SU-DHL-6 (cell line): ENCODE data around the gene LRCH3.
"Not testable (repeated sequence)": the region's sequence is repeated elsewhere in the genome, so short reads cannot be mapped to it uniquely, and the experiment has no call there.

Experiments used
- H2AFZ ChIP-seq: fragments of 200-600 bp; sonication (generic); 2 replicates; pipeline ENCODE4 v1.6.1; 2014; ENCODE audit warnings: low read depth, mild to moderate bottlenecking, moderate library complexity, mixed read lengths, antibody characterized with exemption, low read length; ENCODE audit not compliant: severe bottlenecking
- H3F3A ChIP-seq: fragments of 200-600 bp; shearing (Covaris generic); 2 replicates; pipeline ENCODE4 v1.6.0; 2016; ENCODE audit warnings: antibody characterized with exemption, mild to moderate bottlenecking; ENCODE audit not compliant: insufficient read depth
- H3K27ac ChIP-seq: fragments of 200-600 bp; sonication (generic); 2 replicates; pipeline ENCODE4 v1.5.1; 2016; ENCODE audit warnings: low read depth, mild to moderate bottlenecking, low read length, moderate library complexity, mixed read lengths
- H3K27me3 ChIP-seq: fragments of 200-600 bp; sonication (generic), shearing (Covaris generic); 2 replicates; pipeline ENCODE4 v1.6.0; 2014; ENCODE audit warnings: mild to moderate bottlenecking, low read length
- H3K36me3 ChIP-seq: fragments of 200-600 bp; sonication (generic); 2 replicates; pipeline ENCODE4 v1.6.1; 2014; ENCODE audit warnings: mild to moderate bottlenecking, low read length, mixed read lengths
- H3K4me2 ChIP-seq: fragments of 300-600, 200-600 bp; shearing (Covaris generic), sonication (generic); 2 replicates; pipeline ENCODE4 v1.6.0; 2014; ENCODE audit warnings: low read length, low read depth, mild to moderate bottlenecking; ENCODE audit not compliant: poor library complexity, severe bottlenecking
- H3K4me3 ChIP-seq: fragments of 200-600 bp; sonication (generic); 2 replicates; pipeline ENCODE4 v1.5.1; 2014; ENCODE audit warnings: antibody characterized with exemption, low read length, mild to moderate bottlenecking, mixed read lengths; ENCODE audit not compliant: insufficient read depth, poor library complexity, severe bottlenecking
- H3K79me2 ChIP-seq: fragments of 200-600 bp; sonication (generic); 2 replicates; pipeline ENCODE4 v1.6.1; 2014; ENCODE audit warnings: mild to moderate bottlenecking, low read length, moderate library complexity; ENCODE audit not compliant: insufficient read depth
- H3K9ac ChIP-seq: fragments of 200-600 bp; sonication (generic); 2 replicates; pipeline ENCODE4 v1.7.0; 2014; ENCODE audit warnings: mild to moderate bottlenecking, low read length
- H3K9me2 ChIP-seq: fragments of 200-600 bp; sonication (generic); replicated peaks from 2 replicates; pipeline ENCODE4 v1.6.1; 2014; ENCODE audit warnings: low read length; ENCODE audit not compliant: insufficient read depth
- H3K9me3 ChIP-seq: fragments of 200-600 bp; sonication (generic); 2 replicates; pipeline ENCODE4 v1.6.1; 2014; ENCODE audit warnings: low read length, mixed read lengths; ENCODE audit not compliant: insufficient read depth
- H4K20me1 ChIP-seq: fragments of 200-600 bp; sonication (generic); 2 replicates; pipeline ENCODE4 v1.6.1; 2014; ENCODE audit warnings: low read depth, mild to moderate bottlenecking, antibody characterized with exemption, low read length, moderate library complexity, mixed read lengths
- CTCF ChIP-seq: fragments of 200-600 bp; sonication (generic); IDR thresholded peaks from one replicate; pipeline ENCODE4 v1.5.1; 2017; ENCODE audit warnings: antibody characterized with exemption, mild to moderate bottlenecking, low read length, moderate library complexity; ENCODE audit not compliant: insufficient read depth, poor library complexity, severe bottlenecking
- EZH2phosphoT487 ChIP-seq: fragments of 200-600 bp; sonication (generic), shearing (Covaris generic); conservative IDR thresholded peaks from 2 replicates; pipeline ENCODE4 v1.6.1; 2018; ENCODE audit warnings: mild to moderate bottlenecking, antibody characterized with exemption, low read length, moderate library complexity, mixed read lengths

The LRCH3 gene

GRCh38 chr3:197881270-197881969, 90.4 kb downstream of the LRCH3 start:
- H3F3A ChIP-seq = no peaks in the 10 kb centered on the region
- no peak overlapping the region for H3K4me2 ChIP-seq
- no peak overlapping the region for H3K9ac ChIP-seq
- no peak for TF ChIP-seq EZH2phosphoT487
- H3K79me2 ChIP-seq = no peaks in the 10 kb centered on the region
- H3K27ac ChIP-seq = no peak overlapping the region
- no peaks in the 10 kb centered on the region for H4K20me1 ChIP-seq
- no peaks in the 10 kb centered on the region for H3K9me2 ChIP-seq
- H3K4me3 ChIP-seq = no peak overlapping the region
- H3K9me3 ChIP-seq = no peaks in the 10 kb centered on the region
- H2AFZ ChIP-seq = no peak overlapping the region
- H3K36me3 ChIP-seq = no peaks in the 10 kb centered on the region
- H3K27me3 ChIP-seq = no peaks in the 10 kb centered on the region

- no peaks in the 10 kb centered on the region for H3K36me3 ChIP-seq
- H4K20me1 ChIP-seq = no peaks in the 10 kb centered on the region
- no peak overlapping the region for H3K4me3 ChIP-seq
- no peak overlapping the region for H3K27ac ChIP-seq
- no peaks in the 10 kb centered on the region for H3K79me2 ChIP-seq
- no peak for TF ChIP-seq CTCF
- TF ChIP-seq EZH2phosphoT487 = no peak
- no peaks in the 10 kb centered on the region for H3K9me3 ChIP-seq
- H2AFZ ChIP-seq = no peak overlapping the region
- no peaks in the 10 kb centered on the region for H3K9me2 ChIP-seq
- no peak overlapping the region for H3K9ac ChIP-seq
- no peaks in the 10 kb centered on the region for H3F3A ChIP-seq
- no peaks in the 10 kb centered on the region for H3K27me3 ChIP-seq
- no peak overlapping the region for H3K4me2 ChIP-seq
These were observed 90.9 kb downstream of the LRCH3 start for GRCh38 chr3:197881970-197882338.

- H2AFZ ChIP-seq = no peak overlapping the region
- H3K36me3 ChIP-seq = no peaks in the 10 kb centered on the region
- H3F3A ChIP-seq = no peaks in the 10 kb centered on the region
- no peak overlapping the region for H3K4me3 ChIP-seq
- H3K9ac ChIP-seq = no peak overlapping the region
- TF ChIP-seq EZH2phosphoT487 = no peak
- no peak for TF ChIP-seq CTCF
- no peaks in the 10 kb centered on the region for H3K27me3 ChIP-seq
- H3K79me2 ChIP-seq = no peaks in the 10 kb centered on the region
- no peaks in the 10 kb centered on the region for H3K9me2 ChIP-seq
- no peaks in the 10 kb centered on the region for H3K9me3 ChIP-seq
- no peaks in the 10 kb centered on the region for H4K20me1 ChIP-seq
- no peak overlapping the region for H3K4me2 ChIP-seq
- no peak overlapping the region for H3K27ac ChIP-seq
These were observed 91.5 kb downstream of the LRCH3 start for GRCh38 chr3:197882586-197882985.

GRCh38 chr3:197883541-197883940, 92.5 kb downstream of the LRCH3 start:
- Histone ChIP-seq H3K9me2 (no peaks in the 10 kb centered on the region), H3K36me3 (no peaks in the 10 kb centered on the region), H3K9me3 (no peaks in the 10 kb centered on the region), H3K27ac (no peak overlapping the region), H3K9ac (no peak overlapping the region), H3F3A (no peaks in the 10 kb centered on the region), H3K79me2 (no peaks in the 10 kb centered on the region), H3K4me3 (no peak overlapping the region), H4K20me1 (no peaks in the 10 kb centered on the region), H2AFZ (no peak overlapping the region), H3K27me3 (no peaks in the 10 kb centered on the region), H3K4me2 (no peak overlapping the region)
- TF ChIP-seq EZH2phosphoT487 (no peak), CTCF (no peak)

GRCh38 chr3:197884330-197884729, 93.3 kb downstream of the LRCH3 start:
- not testable (repeated sequence) for H3K27me3 ChIP-seq, H3K27ac ChIP-seq, H3K36me3 ChIP-seq, H3F3A ChIP-seq, H3K9me3 ChIP-seq, H3K4me3 ChIP-seq, H3K9ac ChIP-seq, H3K79me2 ChIP-seq, H3K4me2 ChIP-seq, H4K20me1 ChIP-seq, H3K9me2 ChIP-seq, H2AFZ ChIP-seq

- H3K4me3 ChIP-seq, H3K9me3 ChIP-seq, H2AFZ ChIP-seq, H3F3A ChIP-seq, H3K27me3 ChIP-seq, H3K79me2 ChIP-seq, H4K20me1 ChIP-seq, H3K4me2 ChIP-seq, H3K27ac ChIP-seq, H3K9me2 ChIP-seq, H3K36me3 ChIP-seq, H3K9ac ChIP-seq: not testable (repeated sequence)
These were observed 95.0 kb downstream of the LRCH3 start for GRCh38 chr3:197886052-197886451.
